ENCODE data around the gene IL17REL. TPM values are rescaled to one million over a fixed set of nuclear protein-coding genes. Genes with fewer than 3 reads are reported as not detected.

Gene IL17REL
- total RNA-seq, 2 donors from 2014 or later: not detected

DNA sequence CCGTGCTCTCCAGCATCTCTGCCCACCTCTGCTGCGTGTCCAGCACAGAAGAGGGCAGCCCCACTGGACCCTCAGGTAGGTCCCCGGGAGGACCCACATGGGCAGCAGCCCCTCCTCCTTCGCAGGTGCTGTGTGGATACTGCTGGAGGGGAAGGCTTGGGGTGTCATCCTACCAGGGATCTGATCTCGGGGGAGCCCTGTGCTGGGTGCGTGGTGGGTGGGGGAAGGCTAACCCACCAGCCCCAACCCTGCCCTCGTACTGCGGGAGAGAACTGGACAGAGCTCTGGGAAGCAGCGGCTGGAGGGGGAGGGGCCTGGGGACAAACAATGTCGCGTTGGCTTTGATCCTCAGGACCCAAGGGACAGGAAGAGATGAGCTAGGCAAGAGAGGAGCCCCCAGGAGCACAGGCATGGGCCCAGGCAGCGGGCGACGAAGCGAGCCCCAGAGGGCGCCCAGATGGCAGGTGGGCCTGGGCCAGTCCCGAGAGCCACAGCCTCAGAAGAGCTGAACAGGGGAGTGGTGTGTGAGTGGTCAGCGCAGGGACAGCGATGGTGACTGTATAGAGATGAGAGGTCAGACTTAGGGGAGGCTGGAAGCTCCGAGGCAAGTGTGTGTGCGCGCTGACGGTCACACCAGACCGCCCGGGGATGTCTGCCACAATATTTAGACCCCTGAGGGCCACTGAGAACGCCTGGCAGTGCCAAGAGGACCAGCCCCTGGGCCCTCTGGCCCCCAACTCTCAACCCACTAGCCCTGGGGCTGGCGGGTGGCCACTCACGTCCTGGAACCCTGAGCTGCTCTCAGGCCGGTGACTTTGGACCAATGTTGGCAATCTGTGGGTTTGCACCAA is 53.4 kb downstream of the IL17REL start:
- peak overlapping the region; percentile 83 for H3K4me3 Mint-ChIP-seq
- ATAC-seq: no peak
- DNase-seq: no peak
- H3K27ac Mint-ChIP-seq: peak overlapping the region; percentile 69
- H3K4me1 Mint-ChIP-seq: peaks cover 20% of the 10 kb centered on the region
- no peaks in the 10 kb centered on the region for H3K9me3 ChIP-seq (ENCODE audit: control insufficient read depth, low read length, poor library complexity, severe bottlenecking)
- no peaks in the 10 kb centered on the region for H3K36me3 Mint-ChIP-seq (ENCODE audit: low read depth)
- no peaks in the 10 kb centered on the region for H3K27me3 Mint-ChIP-seq

- Mint-ChIP-seq H3K27me3 (no peaks in the 10 kb centered on the region), H3K4me3 (peak overlapping the region; percentile 83), H3K4me1 (peaks cover 16% of the 10 kb centered on the region), H3K27ac (peak overlapping the region; percentile 69), H3K36me3 (ENCODE audit: low read depth) (no peaks in the 10 kb centered on the region)
- H3K9me3 ChIP-seq (ENCODE audit: control insufficient read depth, low read length, poor library complexity, severe bottlenecking): no peaks in the 10 kb centered on the region
- DNase-seq (no peak), ATAC-seq (no peak)
These were observed 54.1 kb downstream of the IL17REL start for GRCh38 chr22:49958366-49958921.

- H3K4me1 Mint-ChIP-seq: peaks cover 14% of the 10 kb centered on the region
- H3K36me3 Mint-ChIP-seq (ENCODE audit: low read depth): no peaks in the 10 kb centered on the region
- DNase-seq (no peak), ATAC-seq (no peak)
- H3K27ac Mint-ChIP-seq: peak overlapping the region; percentile 21
- H3K9me3 ChIP-seq (ENCODE audit: control insufficient read depth, low read length, poor library complexity, severe bottlenecking): no peaks in the 10 kb centered on the region
- no peak overlapping the region for H3K4me3 Mint-ChIP-seq
- no peaks in the 10 kb centered on the region for H3K27me3 Mint-ChIP-seq
These were observed 54.7 kb downstream of the IL17REL start for GRCh38 chr22:49957826-49958365.

DNA sequence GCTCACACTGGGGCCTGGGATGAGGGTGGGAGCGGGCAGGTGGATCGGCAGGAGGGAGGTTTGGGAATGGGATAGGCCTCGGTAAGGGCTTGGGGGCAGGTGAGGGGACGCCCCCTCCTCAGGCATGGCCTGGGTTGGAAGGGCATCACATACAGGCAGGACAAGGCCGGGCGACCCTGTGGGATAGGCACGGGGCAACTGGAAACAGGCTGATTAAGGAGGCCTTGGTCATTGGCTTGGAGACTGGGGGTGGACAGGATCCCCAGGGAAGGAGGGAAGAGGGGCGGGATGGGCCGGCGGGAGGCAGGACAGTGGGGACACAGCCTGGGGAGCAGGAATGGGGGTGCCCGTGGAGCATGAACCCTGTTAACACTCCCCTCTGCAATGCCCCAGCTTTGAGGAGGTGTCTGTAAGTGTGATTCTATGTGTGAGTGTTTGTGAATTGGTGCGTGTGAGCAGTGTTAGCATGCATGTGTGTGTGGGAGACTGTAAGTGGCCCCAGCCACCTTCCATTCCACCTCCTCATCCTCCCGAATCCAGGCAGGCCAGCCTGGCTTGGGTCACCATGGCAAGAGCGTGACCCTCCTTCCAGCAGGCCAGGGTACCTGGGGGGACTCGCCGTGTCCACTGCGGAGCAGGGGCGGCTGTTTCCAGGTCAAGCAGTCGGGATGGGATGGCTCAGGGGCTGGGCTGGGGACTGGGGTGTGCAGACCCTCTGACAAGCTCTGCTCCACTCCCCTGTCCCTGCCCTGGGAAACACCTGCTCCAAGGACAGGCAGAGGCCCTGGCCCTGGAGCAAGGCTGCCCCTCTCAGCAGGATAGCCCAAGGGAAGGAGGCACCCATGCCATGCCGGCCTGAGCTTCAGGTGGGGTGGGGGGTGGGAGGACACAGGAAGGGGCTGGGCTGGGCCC is 55.4 kb downstream of the IL17REL start:
- peaks cover 14% of the 10 kb centered on the region for H3K4me1 Mint-ChIP-seq
- no peak for ATAC-seq
- H3K36me3 Mint-ChIP-seq (ENCODE audit: low read depth): no peaks in the 10 kb centered on the region
- H3K27me3 Mint-ChIP-seq: no peaks in the 10 kb centered on the region
- H3K27ac Mint-ChIP-seq: no peak overlapping the region
- H3K9me3 ChIP-seq (ENCODE audit: control insufficient read depth, low read length, poor library complexity, severe bottlenecking): no peaks in the 10 kb centered on the region
- no peak overlapping the region for H3K4me3 Mint-ChIP-seq
- no peak for DNase-seq

- H3K27me3 Mint-ChIP-seq: no peaks in the 10 kb centered on the region
These were observed 56.2 kb downstream of the IL17REL start for GRCh38 chr22:49956418-49956770.

DNA sequence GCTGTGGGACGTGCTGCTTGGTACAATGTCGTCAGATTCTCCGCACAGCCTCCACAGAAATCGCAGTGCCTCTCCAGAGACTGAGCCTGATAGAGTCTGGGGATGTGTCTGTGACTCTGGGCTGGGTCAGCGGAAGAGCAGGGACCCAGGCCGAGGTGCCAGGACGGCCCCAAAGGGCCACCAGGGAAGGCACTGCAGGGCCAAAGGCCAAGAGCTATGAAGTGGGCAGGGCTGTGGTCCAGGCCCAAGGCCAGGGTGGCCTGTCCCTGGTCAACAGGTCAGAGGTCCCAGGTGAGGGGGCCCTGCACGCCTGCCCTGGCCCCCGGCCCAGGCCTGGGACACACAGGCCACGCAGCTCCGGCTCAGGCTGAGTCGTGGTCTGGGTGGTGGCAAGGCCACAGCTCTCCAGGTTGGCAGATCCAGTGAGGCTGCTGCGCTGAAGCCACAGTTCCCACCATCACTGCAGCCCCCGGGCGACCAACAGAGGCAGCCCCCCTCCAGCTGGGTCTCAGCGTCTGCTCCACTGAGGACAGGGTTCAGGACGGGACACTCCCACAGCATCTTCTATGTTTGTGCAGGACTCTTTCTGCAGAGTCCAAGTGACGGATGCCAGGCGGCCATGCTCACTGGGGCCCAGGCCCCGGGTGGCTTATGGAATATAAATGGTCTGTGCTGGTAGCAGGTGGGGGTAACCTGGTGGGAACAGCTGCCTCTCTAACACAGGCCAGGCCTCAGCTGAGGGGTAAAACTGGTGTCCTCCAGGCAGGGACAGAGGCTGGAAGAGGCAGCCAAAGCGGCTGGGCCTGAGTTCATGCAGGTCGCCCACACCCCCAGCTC is 56.8 kb downstream of the IL17REL start:
- no peak for DNase-seq
- H3K27ac Mint-ChIP-seq: no peak overlapping the region
- no peaks in the 10 kb centered on the region for H3K36me3 Mint-ChIP-seq (ENCODE audit: low read depth)

More at GRCh38 chr22:49956418-49956770, 56.2 kb downstream of the IL17REL start:
- no peak overlapping the region for H3K4me3 Mint-ChIP-seq
- DNase-seq (no peak), ATAC-seq (no peak)
- H3K27ac Mint-ChIP-seq: no peak overlapping the region
- H3K9me3 ChIP-seq (ENCODE audit: control insufficient read depth, low read length, poor library complexity, severe bottlenecking): no peaks in the 10 kb centered on the region
- no peaks in the 10 kb centered on the region for H3K36me3 Mint-ChIP-seq (ENCODE audit: low read depth)
- peaks cover 8% of the 10 kb centered on the region for H3K4me1 Mint-ChIP-seq

GRCh38 chr22:49954991-49955580 is 57.5 kb downstream of the IL17REL start:
- Mint-ChIP-seq H3K36me3 (ENCODE audit: low read depth) (no peaks in the 10 kb centered on the region), H3K4me3 (no peak overlapping the region), H3K27ac (no peak overlapping the region), H3K27me3 (no peaks in the 10 kb centered on the region), H3K4me1 (peaks cover 8% of the 10 kb centered on the region)
- no peaks in the 10 kb centered on the region for H3K9me3 ChIP-seq (ENCODE audit: control insufficient read depth, low read length, poor library complexity, severe bottlenecking)
- ATAC-seq: no peak
- no peak for DNase-seq

More for the DNA sequence above, 56.8 kb downstream of the IL17REL start:
- Mint-ChIP-seq H3K4me1 (peaks cover 8% of the 10 kb centered on the region), H3K27me3 (no peaks in the 10 kb centered on the region), H3K4me3 (no peak overlapping the region)
- ATAC-seq: no peak
- no peaks in the 10 kb centered on the region for H3K9me3 ChIP-seq (ENCODE audit: control insufficient read depth, low read length, poor library complexity, severe bottlenecking)

DNA sequence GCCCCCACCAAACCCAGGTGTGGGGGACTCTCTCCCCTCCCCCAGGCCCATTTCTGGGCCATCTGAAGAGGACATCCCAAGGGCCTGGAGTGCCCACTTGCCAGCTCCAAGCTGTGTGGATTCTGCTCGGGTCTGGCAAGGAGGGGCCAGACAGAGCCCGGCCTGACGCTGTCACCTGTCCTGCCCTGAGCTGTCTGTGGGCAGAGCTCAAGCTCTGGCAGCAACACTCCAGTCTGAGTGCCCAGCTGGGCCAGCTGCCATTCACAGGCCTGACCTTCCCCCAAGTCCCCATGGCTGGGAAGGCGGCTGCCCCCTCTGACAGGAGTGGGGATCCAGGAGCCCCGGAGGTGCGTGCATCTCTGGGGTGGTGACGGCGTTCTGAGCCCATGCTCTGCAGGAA is 58.2 kb downstream of the IL17REL start:
- H3K9me3 ChIP-seq (ENCODE audit: control insufficient read depth, low read length, poor library complexity, severe bottlenecking): no peaks in the 10 kb centered on the region
- no peak overlapping the region for H3K27ac Mint-ChIP-seq
- H3K36me3 Mint-ChIP-seq (ENCODE audit: low read depth): no peaks in the 10 kb centered on the region
- no peak overlapping the region for H3K4me3 Mint-ChIP-seq
- DNase-seq: no peak
- ATAC-seq: no peak
- no peaks in the 10 kb centered on the region for H3K27me3 Mint-ChIP-seq
- peaks cover 5% of the 10 kb centered on the region for H3K4me1 Mint-ChIP-seq

DNA sequence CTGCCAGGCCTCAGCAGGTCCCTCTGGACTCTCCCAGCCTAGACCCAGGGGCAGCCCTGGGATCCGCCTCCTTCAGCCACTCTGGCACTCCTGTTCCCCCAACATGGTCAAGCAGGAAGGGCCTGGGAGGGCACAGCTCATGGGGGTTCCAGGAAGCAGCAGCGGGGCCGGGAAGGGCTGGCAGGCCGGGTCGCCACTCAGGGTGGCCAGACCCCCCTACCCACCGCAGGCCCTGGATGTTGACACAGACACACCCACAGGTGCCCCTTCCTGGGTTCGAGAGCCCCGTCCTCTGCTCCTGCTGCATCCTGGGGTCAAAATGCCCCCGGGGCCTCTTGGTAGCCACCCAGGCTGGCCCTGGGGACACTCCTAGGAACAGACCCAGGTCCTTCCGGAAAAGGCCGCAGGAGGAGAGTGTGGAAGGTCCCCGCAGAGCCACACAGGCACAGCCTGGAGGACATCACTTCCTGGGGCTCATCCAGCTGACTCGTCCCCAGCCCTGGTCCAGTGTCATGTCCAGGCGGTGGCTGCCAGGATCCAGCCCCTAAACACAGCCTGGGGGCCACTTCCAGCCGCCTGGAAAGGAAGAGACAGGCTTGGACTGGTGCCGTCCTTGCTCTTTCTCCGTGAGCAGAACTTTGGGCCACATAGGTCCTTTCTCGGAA is 58.8 kb downstream of the IL17REL start:
- no peak overlapping the region for H3K4me3 Mint-ChIP-seq
- no peak for DNase-seq
- H3K27me3 Mint-ChIP-seq: no peaks in the 10 kb centered on the region
- H3K4me1 Mint-ChIP-seq: peaks cover under 1% of the 10 kb centered on the region
- H3K9me3 ChIP-seq (ENCODE audit: control insufficient read depth, low read length, poor library complexity, severe bottlenecking): no peaks in the 10 kb centered on the region
- no peak for ATAC-seq
- no peaks in the 10 kb centered on the region for H3K36me3 Mint-ChIP-seq (ENCODE audit: low read depth)
- H3K27ac Mint-ChIP-seq: no peak overlapping the region

DNA sequence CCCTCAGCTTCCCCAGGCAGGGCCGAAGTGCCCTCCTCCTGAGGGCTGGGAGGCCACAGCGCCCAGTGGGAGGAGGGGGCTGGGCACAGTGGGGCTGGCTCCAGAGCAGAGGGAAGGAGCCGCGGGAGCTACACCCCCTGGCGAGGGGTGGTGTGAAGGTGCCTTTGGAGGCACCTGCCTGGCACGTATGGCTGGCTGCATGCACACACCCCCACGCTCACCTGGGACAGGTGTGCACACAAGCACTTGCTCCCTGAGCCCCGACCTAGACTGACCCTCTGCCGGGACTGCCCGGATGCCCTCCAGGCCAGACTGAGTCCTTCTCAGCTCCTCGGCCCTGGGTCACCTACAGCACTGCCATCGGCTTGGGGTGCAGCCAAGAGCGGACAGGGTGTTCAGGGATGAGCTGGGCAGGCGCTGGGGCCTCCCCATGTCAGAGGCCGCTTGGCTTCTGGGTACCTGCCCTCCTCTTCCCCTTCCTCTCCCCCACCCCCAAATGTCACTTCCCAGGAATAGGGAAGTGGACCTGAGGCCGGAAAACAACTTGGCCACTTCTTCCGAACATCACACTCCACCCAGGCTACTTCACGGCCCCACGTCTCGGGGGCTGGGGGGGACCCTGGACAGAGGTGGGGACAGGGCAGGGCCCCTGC is 59.4 kb downstream of the IL17REL start:
- Mint-ChIP-seq H3K27me3 (no peaks in the 10 kb centered on the region), H3K36me3 (ENCODE audit: low read depth) (no peaks in the 10 kb centered on the region), H3K27ac (no peak overlapping the region), H3K4me3 (no peak overlapping the region), H3K4me1 (no peaks in the 10 kb centered on the region)
- no peak for DNase-seq
- H3K9me3 ChIP-seq (ENCODE audit: control insufficient read depth, low read length, poor library complexity, severe bottlenecking): no peaks in the 10 kb centered on the region
- no peak for ATAC-seq

DNA sequence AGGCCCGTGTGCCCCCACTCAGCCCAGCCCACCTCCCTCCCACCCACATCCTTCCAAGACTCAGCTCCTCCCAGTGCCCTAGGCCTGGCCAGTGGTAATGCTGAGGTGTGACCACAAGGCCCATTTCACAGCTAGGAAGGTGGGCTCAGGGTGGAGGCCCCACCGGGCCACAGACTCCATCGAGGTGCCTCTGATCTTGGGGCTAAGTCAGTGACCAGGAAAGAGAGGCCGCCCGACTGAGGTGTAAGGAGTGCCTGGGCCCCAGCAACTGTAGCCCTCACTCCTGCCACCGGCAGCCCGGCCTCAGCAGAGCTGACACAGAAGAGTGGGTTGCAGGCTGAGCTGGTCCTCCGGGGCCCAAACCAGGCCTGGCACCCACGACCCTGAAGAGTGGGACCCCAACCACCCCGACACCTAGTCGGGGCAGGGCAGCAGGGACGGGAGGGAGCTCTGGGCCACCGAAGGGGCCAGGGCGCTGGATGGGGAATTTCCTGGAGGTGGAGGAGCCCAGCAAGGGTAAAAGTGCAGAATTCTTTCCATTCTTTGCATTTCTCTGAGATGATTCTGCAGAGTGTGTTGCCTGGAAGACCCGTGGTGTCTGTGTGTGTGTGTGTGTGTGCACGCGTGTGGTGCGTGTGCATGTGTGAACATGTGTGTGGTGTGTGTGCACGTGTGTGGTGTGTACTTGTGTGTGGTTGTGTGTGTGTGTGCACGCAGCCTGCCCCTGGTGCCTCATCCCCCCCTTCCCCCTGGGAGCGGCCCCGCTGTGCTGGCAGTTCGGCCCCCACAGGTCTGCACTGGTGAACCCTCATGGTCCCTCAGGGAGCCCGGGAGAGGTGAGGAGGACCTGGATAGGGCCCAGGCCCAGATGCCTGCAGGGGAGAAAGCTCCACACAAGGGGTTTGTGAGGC is 60.3 kb downstream of the IL17REL start:
- H3K9me3 ChIP-seq (ENCODE audit: control insufficient read depth, low read length, poor library complexity, severe bottlenecking): no peaks in the 10 kb centered on the region
- ATAC-seq (no peak), DNase-seq (no peak)
- H3K27me3 Mint-ChIP-seq: no peaks in the 10 kb centered on the region
- H3K27ac Mint-ChIP-seq: no peak overlapping the region
- H3K4me1 Mint-ChIP-seq: no peaks in the 10 kb centered on the region
- no peaks in the 10 kb centered on the region for H3K36me3 Mint-ChIP-seq (ENCODE audit: low read depth)
- H3K4me3 Mint-ChIP-seq: no peak overlapping the region

Data from T-helper 17 cell (primary cell).